ENCODE data around the gene RGCC. TPM values are rescaled to one million over a fixed set of nuclear protein-coding genes. Genes with fewer than 3 reads are reported as not detected.

The RGCC gene
- total and polyA plus RNA-seq, 2 of the 4 experiments (the other 2 are of a cell fraction), result 7.5 to 7.6 TPM

GRCh38 chr13:41420146-41420545 lies 37.2 kb upstream of the RGCC start:
- ATAC-seq (ENCODE audit: low read depth), result no peak
- dilution Hi-C loops (cut with HindIII; ENCODE audit: low sequenced_read_pairs, unreplicated experiment), result no loop called here
- no peaks in the 10 kb centered on the region for H4K20me1 ChIP-seq (ENCODE audit: insufficient read depth, low read length)
- H3K36me3 ChIP-seq (ENCODE audit: control insufficient read depth, insufficient read depth, low read length), result no peaks in the 10 kb centered on the region
- no peak overlapping the region for H4K91ac ChIP-seq (ENCODE audit: insufficient read depth, low read depth, low read length)
- no peak overlapping the region for H3K23ac ChIP-seq (ENCODE audit: low read depth, low read length)
- no peak overlapping the region for H3K9ac ChIP-seq (ENCODE audit: low read depth, low read length)
- CTCF ChIA-PET, result interaction anchor here (0.9 kb wide), 1 partner anchor 232 kb away, joined by 3 read pairs; no protein-coding TSS in a partner anchor
- no peak overlapping the region for H3K18ac ChIP-seq (ENCODE audit: low read depth, low read length)
- no peak overlapping the region for H3K14ac ChIP-seq (replicated peaks; ENCODE audit: low read depth, low read length)
- H3K4ac ChIP-seq (ENCODE audit: low read depth, low read length), result no peak overlapping the region
- no peak overlapping the region for H2AFZ ChIP-seq (replicated peaks; ENCODE audit: low read length, poor library complexity)
- DNase-seq, result no peak
- no CpG with 5 or more reads among the region's 4 CpGs for WGBS, 2 experiments (ENCODE audit: extremely low coverage in 2 of 2, insufficient read length in 1 of 2)
- no peak overlapping the region for H4K8ac ChIP-seq (ENCODE audit: low read depth in 2 of 2, low read length in 2 of 2)
- peaks cover 6% of the 10 kb centered on the region for H3K9me3 ChIP-seq (ENCODE audit: control insufficient read depth, insufficient read depth, low read length)
- H3K4me1 ChIP-seq (ENCODE audit: control insufficient read depth, insufficient read depth, low read length), result peaks cover 2% of the 10 kb centered on the region
- no peak overlapping the region for H3K4me2 ChIP-seq (ENCODE audit: low read depth, low read length)
- no peak overlapping the region for H2BK5ac ChIP-seq (ENCODE audit: low read depth, low read length, poor library complexity, severe bottlenecking)
- no peaks in the 10 kb centered on the region for H3K9me1 ChIP-seq (ENCODE audit: insufficient read depth, low read length)
- H2BK15ac ChIP-seq (ENCODE audit: low read depth, low read length), result no peak overlapping the region
- H3K27me3 ChIP-seq (ENCODE audit: control insufficient read depth, insufficient read depth, low read length), result peaks cover 2% of the 10 kb centered on the region; the same call in 1 of the 2 replicates
- no peak overlapping the region for H3K56ac ChIP-seq (ENCODE audit: extremely low read depth, insufficient read depth, low read length)
- no peaks in the 10 kb centered on the region for H3K79me1 ChIP-seq (ENCODE audit: low read depth in 1 of 2, low read length in 2 of 2)
- no TSS peak for BruUV-seq (replicated peaks)
- H2AK9ac ChIP-seq (replicated peaks; ENCODE audit: low read depth, low read length, poor library complexity), result no peak overlapping the region
- no peak overlapping the region for H2BK120ac ChIP-seq (ENCODE audit: low read depth, low read length)
- H2BK20ac ChIP-seq (ENCODE audit: low read depth, low read length), result no peak overlapping the region
- H2AK5ac ChIP-seq (ENCODE audit: low read depth, low read length), result no peak overlapping the region
- intact Hi-C loops (cut with micrococcal nuclease), result no loop called here
- POLR2A ChIA-PET (ENCODE audit: unreplicated experiment), result no interaction called here
- no peak overlapping the region for H4K5ac ChIP-seq (ENCODE audit: low read depth, low read length)
- in situ Hi-C loops (cut with MboI; ENCODE audit: low sequenced_read_pairs), result no loop called here
- no peak overlapping the region for H3K4me3 ChIP-seq (ENCODE audit: insufficient read depth, low read depth, low read length)
- TF ChIP-seq RCOR1 (IDR thresholded peaks at IDR 0.05; ENCODE audit: insufficient replicate concordance, low read length) (no peak), BHLHE40 (IDR thresholded peaks at IDR 0.05; ENCODE audit: low read depth, low read length) (no peak), NFE2L2 (IDR thresholded peaks at IDR 0.05; ENCODE audit: low read depth, low read length) (no peak), RAD21 (IDR thresholded peaks at IDR 0.05; ENCODE audit: low read length) (no peak), ELK1 (IDR thresholded peaks at IDR 0.05; ENCODE audit: borderline replicate concordance, low read depth, low read length) (no peak), POLR2A (IDR thresholded peaks at IDR 0.05; ENCODE audit: low read depth, low read length) (no peak), MAZ (IDR thresholded peaks at IDR 0.05; ENCODE audit: borderline replicate concordance, low read depth, low read length) (no peak), CTCF (conservative IDR thresholded peaks at IDR 0.05; ENCODE audit: low read depth, low read length) (no peak), RFX5 (IDR thresholded peaks at IDR 0.05; ENCODE audit: low read depth, low read length) (no peak)
- no peak overlapping the region for H3K27ac ChIP-seq (ENCODE audit: insufficient read depth, low read length)
